Calu3 (cell line): ENCODE results near the gene RCSD1. TPM values are rescaled to one million over a fixed set of nuclear protein-coding genes. Genes with fewer than 3 reads are reported as not detected.

ENCODE experiments used
- BruUV-seq: library from RNA; stranded (reverse); fragments of 400-500 nt; replicated peaks from 2 replicates; lab custom pipeline; 2021; lab: Mats Ljungman, UMichigan
- CTCF ChIA-PET: fragments of 300-600 bp; sonication (Branson Sonifier 250); formaldehyde crosslinking; loops from one replicate; lab custom pipeline; 2022; ENCODE audit warnings: antibody characterized with exemption; lab: Charles Lee
- DNase-seq: peaks from one replicate; pipeline ENCODE4 v3.0.0; 2022
- H3K27ac Mint-ChIP-seq: one replicate; pipeline ENCODE4 v1.8.0; 2022; ENCODE audit warnings: mixed read lengths; ENCODE audit not compliant: unreplicated experiment
- H3K27me3 Mint-ChIP-seq: one replicate; pipeline ENCODE4 v1.8.0; 2022; ENCODE audit warnings: mixed read lengths; ENCODE audit not compliant: unreplicated experiment
- H3K36me3 Mint-ChIP-seq: one replicate; pipeline ENCODE4 v1.8.0; 2022; ENCODE audit warnings: mild to moderate bottlenecking, moderate library complexity, mixed read lengths; ENCODE audit not compliant: insufficient read depth, unreplicated experiment
- H3K4me1 Mint-ChIP-seq: one replicate; pipeline ENCODE4 v1.8.0; 2022; ENCODE audit warnings: mild to moderate bottlenecking, low read depth, mixed read lengths; ENCODE audit not compliant: unreplicated experiment
- H3K4me3 Mint-ChIP-seq: one replicate; pipeline ENCODE4 v1.8.0; 2022; ENCODE audit warnings: mild to moderate bottlenecking, low read depth, moderate library complexity, mixed read lengths; ENCODE audit not compliant: unreplicated experiment
- H3K9me3 Mint-ChIP-seq: one replicate; pipeline ENCODE4 v1.8.0; 2022; ENCODE audit warnings: low read depth, mixed read lengths; ENCODE audit not compliant: unreplicated experiment
- intact Hi-C: fragments of 100-400 bp; cut with micrococcal nuclease; formaldehyde crosslinking; loops from one replicate; pipeline ENCODE4 v1.10.0; 2022; ENCODE audit not compliant: unreplicated experiment
- total RNA-seq: library from RNA; stranded (reverse); gene quantifications from 2 replicates; pipeline ENCODE4 v1.2.3, GENCODE V29; 2022
- TF ChIP-seq, protein P1 (sequence below): fragments of 200-600 bp; IDR thresholded peaks from one replicate; pipeline ENCODE4 v1.8.0; 2022; ENCODE audit warnings: antibody characterized with exemption; ENCODE audit not compliant: unreplicated experiment

RCSD1 gene
- total RNA-seq, 1 experiment from 2014 or later: not detected

DNA sequence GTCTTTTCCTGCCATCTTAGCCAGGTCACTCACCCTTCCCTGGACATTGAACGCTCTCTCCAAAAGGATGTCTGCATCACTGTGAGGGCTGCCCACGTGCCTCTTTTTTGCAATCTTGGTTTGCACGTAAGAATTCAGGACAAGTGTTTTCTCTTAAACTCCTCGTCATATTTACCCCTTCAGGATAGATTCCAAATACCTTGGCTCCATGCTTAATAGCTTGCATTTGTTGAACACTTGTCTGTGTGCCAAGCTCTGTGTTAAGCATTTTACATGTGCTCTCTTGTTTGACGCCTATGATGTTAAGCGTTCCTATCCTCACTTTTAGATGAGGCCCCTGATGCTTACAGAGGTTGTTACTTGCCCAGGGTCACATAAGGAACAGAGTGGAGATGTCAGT lies 29.8 kb downstream of the RCSD1 start:
- H3K4me1 Mint-ChIP-seq: no peaks in the 10 kb centered on the region
- no peak for DNase-seq
- no peak overlapping the region for H3K4me3 Mint-ChIP-seq
- intact Hi-C loops: no loop called here
- H3K9me3 Mint-ChIP-seq: no peaks in the 10 kb centered on the region
- no peak overlapping the region for H3K27ac Mint-ChIP-seq
- BruUV-seq: no TSS peak
- TF ChIP-seq, protein P1, sequence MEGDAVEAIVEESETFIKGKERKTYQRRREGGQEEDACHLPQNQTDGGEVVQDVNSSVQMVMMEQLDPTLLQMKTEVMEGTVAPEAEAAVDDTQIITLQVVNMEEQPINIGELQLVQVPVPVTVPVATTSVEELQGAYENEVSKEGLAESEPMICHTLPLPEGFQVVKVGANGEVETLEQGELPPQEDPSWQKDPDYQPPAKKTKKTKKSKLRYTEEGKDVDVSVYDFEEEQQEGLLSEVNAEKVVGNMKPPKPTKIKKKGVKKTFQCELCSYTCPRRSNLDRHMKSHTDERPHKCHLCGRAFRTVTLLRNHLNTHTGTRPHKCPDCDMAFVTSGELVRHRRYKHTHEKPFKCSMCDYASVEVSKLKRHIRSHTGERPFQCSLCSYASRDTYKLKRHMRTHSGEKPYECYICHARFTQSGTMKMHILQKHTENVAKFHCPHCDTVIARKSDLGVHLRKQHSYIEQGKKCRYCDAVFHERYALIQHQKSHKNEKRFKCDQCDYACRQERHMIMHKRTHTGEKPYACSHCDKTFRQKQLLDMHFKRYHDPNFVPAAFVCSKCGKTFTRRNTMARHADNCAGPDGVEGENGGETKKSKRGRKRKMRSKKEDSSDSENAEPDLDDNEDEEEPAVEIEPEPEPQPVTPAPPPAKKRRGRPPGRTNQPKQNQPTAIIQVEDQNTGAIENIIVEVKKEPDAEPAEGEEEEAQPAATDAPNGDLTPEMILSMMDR: no peak
- H3K36me3 Mint-ChIP-seq: no peaks in the 10 kb centered on the region
- H3K27me3 Mint-ChIP-seq: peaks cover 30% of the 10 kb centered on the region
- CTCF ChIA-PET: no interaction called here

DNA sequence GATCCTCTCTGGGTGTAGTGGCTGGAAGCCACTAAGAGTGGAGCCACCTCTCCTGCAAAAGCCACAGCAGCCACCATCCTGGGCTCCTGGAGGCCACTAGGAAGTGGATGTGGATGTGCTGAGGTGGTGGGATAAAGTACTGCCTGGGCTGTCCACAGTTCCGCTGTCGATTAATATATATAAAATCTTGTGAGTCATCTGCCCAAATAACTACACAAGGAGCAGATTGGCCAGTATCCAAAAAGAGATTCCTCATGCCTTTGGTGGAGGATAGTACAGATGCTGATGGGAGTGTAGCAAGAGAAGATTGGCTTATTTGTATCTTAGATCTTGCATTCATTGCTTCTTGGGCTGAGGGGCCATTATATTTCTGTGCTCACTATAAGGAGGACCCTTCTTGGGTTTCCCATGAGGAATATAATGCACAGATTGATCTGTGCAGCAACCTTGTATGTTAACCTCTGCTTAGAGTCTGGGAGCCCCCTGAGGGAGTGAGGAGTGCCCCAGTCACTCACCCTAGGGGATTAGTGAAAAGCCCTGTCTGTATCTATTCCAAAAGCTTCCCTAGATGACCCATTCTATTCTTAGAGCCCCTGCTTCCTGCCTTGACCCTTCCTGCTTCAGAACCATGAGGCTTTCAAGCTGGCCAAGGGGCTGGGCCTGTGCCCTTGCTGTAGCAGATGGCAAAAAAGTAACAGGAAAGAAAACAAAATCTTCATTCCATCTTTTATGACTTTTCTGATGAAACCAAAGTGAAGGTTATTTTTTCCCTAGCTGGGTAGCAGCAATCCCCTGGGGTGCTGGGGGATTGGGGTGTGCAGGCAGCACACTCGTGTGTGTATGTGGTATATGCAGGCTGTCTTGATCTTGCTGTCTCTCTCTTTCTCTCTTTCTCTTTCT lies 31.7 kb downstream of the RCSD1 start:
- Mint-ChIP-seq H3K27me3 (peaks cover 27% of the 10 kb centered on the region), H3K36me3 (no peaks in the 10 kb centered on the region), H3K27ac (no peak overlapping the region), H3K9me3 (no peaks in the 10 kb centered on the region), H3K4me3 (no peak overlapping the region), H3K4me1 (no peaks in the 10 kb centered on the region)
- BruUV-seq: no TSS peak
- TF ChIP-seq, protein P1: no peak
- CTCF ChIA-PET: no interaction called here
- DNase-seq: no peak
- intact Hi-C loops: no loop called here

DNA sequence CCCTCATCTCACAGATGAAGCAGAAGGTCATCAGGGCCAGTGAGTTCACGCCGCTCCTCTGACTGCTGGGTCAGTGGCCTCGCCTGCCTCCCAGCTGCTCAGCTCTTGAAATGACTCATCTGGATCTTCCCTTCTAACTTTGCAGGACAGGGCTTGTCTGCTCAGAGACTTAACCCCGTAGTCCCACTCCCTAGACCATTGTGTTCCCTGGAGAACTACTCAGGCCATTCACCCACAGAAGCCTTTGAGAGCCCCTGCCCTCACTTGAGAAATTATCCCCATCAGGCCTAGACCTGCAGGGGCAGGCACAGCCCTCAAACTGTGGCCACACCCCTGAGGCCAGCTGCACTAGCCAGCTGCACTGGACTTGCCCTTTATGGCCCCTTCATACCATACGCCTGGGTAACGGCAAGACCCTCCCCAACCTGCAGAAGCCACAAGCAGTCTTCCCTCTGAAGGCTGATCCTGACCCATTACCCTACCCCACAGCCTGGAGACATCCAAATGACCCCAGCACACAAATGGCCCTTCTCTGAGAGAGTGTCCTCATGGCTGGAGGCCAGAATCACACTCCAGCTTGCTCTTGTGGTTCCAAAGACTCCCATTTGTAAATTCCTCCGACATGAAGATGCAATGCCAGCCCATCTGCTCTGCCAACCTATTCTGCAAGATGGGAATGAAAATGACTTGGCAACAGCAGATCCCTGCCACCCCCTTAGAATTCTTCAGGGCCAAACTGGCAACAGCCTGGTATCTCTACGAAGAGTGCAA lies 33.2 kb downstream of the RCSD1 start:
- Mint-ChIP-seq H3K9me3 (no peaks in the 10 kb centered on the region), H3K4me1 (no peaks in the 10 kb centered on the region), H3K36me3 (no peaks in the 10 kb centered on the region), H3K27ac (no peak overlapping the region), H3K4me3 (no peak overlapping the region), H3K27me3 (peaks cover 33% of the 10 kb centered on the region)
- CTCF ChIA-PET: interaction anchor here (0.6 kb wide), 1 partner anchor 388 kb away, joined by 4 read pairs; no protein-coding TSS in a partner anchor
- DNase-seq: no peak
- intact Hi-C loops: no loop called here
- TF ChIP-seq, protein P1: no peak
- BruUV-seq: no TSS peak

DNA sequence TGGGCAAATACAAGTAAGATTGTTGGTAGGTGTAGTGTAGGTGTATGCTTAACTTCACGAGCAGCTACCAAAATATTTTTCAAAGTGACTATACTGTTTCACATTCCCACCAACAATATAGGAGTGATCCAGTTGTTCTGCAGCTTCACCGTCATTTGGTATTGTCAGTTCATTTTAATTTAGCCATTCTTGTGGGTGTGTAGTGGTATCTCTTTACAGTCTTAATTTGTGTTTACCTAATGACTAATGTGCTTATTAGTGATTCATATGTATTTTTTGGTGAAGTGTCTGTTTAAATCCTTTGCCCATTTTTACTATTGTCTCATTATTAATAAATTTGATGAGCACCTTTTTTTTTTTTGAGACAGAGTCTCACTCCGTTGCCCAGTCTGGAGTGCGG lies 35.4 kb downstream of the RCSD1 start:
- Mint-ChIP-seq H3K4me3 (no peak overlapping the region), H3K36me3 (no peaks in the 10 kb centered on the region), H3K4me1 (no peaks in the 10 kb centered on the region), H3K27ac (no peak overlapping the region), H3K27me3 (peaks cover 33% of the 10 kb centered on the region), H3K9me3 (no peaks in the 10 kb centered on the region)
- TF ChIP-seq, protein P1: no peak
- CTCF ChIA-PET: no interaction called here
- intact Hi-C loops: no loop called here
- BruUV-seq: no TSS peak
- DNase-seq: no peak
